Astrocyte of the cerebellum (primary cell): ENCODE data around the gene CCN2.

ENCODE experiments used
- DNase-seq: peaks from one replicate; pipeline ENCODE4 v3.0.0-alpha.2; 2011; ENCODE audit warnings: low read depth
- H3K4me3 ChIP-seq: 2 replicates; pipeline ENCODE4 v1.5.1; 2011; ENCODE audit warnings: mild to moderate bottlenecking, low read depth, low read length, moderate library complexity
- in situ Hi-C: cut with HindIII; loops from 2 replicates; pipeline ENCODE4 v1.10.0; 2017; ENCODE audit warnings: low sequenced_read_pairs
- TF ChIP-seq, protein P1 (sequence below): IDR thresholded peaks from 2 replicates; pipeline ENCODE4 v1.5.1; 2012; ENCODE audit warnings: low read length, low read depth, moderate library complexity, mild to moderate bottlenecking; ENCODE audit errors: missing control alignments

Gene CCN2, protein sequence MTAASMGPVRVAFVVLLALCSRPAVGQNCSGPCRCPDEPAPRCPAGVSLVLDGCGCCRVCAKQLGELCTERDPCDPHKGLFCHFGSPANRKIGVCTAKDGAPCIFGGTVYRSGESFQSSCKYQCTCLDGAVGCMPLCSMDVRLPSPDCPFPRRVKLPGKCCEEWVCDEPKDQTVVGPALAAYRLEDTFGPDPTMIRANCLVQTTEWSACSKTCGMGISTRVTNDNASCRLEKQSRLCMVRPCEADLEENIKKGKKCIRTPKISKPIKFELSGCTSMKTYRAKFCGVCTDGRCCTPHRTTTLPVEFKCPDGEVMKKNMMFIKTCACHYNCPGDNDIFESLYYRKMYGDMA

DNA sequence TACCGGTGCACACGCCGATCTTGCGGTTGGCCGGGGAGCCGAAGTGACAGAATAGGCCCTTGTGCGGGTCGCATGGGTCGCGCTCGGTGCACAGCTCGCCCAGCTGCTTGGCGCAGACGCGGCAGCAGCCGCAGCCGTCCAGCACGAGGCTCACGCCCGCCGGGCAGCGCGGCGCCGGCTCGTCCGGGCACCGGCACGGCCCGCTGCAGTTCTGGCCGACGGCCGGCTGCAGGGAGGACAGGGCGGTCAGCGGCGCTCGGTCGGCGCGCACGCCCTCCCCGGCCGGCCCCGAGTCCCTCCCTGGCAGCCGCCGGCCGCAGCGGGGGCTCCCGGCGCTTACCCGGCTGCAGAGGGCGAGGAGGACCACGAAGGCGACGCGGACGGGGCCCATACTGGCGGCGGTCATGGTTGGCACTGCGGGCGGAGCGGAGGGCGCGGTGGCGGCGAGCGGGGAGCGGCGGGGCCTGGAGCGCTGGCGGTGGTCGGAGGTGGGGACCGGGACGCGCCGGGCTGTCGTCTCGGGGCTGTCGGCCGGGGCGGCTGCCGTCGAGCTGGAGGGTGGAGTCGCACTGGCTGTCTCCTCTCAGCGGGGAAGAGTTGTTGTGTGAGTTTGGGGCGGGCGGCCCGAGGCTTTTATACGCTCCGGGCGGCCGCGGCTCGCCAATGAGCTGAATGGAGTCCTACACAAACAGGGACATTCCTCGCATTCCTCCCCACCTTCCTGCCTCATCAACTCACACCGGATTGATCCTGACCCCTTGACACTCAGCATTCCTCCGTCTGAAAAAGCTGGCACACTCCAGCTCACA is at the start of gene CCN2:
TSS of gene CCN2 (minus strand) at position 606 of the 809 bp plus-strand sequence. CDS start at position 406, 200 bp downstream.
- DNase-seq, result peak; percentile 99
- in situ Hi-C loops, result no loop called here
- H3K4me3 ChIP-seq, result peak within 1 kb of the TSS; percentile 79
- TF ChIP-seq, protein P1, sequence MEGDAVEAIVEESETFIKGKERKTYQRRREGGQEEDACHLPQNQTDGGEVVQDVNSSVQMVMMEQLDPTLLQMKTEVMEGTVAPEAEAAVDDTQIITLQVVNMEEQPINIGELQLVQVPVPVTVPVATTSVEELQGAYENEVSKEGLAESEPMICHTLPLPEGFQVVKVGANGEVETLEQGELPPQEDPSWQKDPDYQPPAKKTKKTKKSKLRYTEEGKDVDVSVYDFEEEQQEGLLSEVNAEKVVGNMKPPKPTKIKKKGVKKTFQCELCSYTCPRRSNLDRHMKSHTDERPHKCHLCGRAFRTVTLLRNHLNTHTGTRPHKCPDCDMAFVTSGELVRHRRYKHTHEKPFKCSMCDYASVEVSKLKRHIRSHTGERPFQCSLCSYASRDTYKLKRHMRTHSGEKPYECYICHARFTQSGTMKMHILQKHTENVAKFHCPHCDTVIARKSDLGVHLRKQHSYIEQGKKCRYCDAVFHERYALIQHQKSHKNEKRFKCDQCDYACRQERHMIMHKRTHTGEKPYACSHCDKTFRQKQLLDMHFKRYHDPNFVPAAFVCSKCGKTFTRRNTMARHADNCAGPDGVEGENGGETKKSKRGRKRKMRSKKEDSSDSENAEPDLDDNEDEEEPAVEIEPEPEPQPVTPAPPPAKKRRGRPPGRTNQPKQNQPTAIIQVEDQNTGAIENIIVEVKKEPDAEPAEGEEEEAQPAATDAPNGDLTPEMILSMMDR, result no peak

DNA sequence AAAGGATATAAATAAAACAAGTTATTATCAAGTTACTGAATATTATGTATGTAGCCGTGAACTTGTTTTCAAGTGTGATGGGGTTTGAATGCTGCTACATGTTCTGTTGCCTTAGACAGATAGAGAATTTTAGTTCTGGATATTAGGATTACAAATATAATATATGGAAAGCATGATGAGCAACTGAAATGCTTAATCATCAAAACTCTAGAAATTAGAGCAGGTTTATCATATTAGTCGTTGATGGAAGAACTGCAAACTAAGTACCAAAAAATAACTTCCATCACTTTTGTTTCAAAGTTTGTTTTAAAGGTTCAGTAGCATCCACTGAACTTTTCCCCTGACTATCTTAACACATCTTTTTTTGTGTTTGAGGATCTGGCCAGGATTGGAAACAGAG is 49.1 kb upstream of the CCN2 start:
- in situ Hi-C loops, result no loop called here
- H3K4me3 ChIP-seq, result no peak overlapping the region
- TF ChIP-seq, protein P1, result no peak
- no peak for DNase-seq

DNA sequence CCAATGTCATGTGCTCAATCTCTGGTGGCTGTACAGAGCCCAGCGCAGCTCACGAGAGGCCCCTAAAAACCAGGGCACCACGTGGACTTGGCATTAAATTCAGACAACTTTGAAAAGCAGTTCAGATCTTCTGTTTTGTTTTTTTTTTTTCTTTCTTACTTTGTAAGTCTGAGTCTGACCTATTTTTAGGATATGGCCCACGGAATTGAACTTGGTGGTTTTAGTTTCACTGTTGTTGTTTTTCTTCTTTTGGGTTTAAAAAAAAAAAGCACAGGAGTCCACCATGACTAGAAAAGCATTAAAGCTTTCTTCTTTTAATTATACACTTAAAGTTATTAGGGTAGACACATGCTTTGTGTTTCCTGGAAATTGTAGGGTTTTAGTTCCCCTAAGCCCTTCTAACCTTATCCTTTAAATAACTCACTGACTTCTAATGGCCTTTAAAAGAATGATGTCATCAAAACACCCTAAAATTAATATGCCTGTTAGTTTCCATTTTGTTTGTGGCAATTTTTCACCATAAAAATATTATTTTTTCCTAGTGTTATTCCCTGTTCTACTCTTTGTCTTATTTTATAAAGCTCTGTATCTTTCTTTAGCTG is 48.5 kb upstream of the CCN2 start:
- in situ Hi-C loops, result no loop called here
- TF ChIP-seq, protein P1, result no peak
- no peak overlapping the region for H3K4me3 ChIP-seq
- no peak for DNase-seq

DNA sequence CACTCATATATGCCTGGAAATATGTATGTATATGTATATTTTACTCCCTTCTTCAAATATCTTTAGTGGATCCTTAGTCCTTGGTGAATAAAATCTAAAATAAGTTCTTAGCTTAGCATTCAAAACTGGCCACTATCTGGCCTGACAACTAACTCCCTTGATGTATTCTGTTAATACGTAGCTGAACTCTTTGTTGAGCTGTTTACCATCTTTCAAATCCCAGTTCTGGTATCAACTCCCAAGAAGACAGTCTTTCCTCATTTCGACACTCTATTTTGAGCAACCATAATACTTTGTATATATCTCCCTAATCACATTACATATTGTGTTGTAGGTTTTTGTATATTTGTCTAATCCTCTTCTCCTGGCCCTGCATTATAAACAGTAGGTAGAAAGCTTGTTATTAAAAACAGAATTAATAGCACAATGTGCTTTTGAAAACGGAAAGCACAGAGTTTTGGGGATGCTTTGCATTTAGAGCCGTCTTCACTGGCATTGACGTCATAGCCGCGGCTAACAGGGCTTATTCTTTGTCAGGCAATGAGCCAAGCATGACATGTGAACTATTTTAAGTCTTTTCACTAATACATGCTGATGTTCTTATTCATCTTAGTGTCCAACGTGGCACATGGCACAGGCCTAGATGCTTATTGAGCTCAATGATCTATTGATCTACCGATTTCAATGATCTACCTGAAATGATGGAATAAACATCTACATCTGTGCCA is 47.2 kb upstream of the CCN2 start:
- no peak overlapping the region for H3K4me3 ChIP-seq
- in situ Hi-C loops, result no loop called here
- DNase-seq, result no peak
- TF ChIP-seq, protein P1, result no peak

DNA sequence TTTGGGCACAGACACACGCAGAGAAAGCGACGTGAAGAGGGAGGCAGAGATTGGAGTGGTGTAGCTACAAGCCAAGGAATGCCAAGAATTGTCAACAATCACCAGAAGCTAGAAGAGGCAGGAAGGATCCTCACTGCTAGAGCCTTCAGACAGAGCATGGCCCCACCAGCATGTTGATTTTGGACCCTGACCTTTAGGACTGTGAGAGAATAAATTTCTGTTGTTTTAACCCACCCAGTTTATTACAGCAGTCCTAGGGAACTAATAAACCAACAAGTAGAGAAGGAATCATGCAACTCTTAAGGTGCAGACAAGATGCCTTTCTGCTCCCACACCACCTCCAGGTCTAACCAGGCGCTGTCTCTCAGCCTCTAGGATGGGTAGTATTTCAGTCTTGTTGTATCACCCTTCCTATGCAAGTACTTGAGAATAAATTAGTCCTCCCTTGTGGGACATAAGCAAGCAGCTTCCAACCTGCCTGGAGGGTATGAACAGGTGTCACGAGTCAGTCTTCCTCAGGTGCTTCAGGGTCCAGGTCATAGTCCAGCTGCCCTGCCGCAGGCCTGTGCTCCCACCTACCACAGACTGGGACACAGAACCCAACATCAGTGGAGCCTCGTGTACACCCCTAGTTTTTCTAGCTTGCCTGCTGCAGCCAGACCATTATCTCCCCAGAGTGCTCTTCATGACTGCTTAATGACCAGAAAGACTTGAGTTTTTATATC is 46.4 kb upstream of the CCN2 start:
- TF ChIP-seq, protein P1, result no peak
- DNase-seq, result no peak
- no peak overlapping the region for H3K4me3 ChIP-seq
- in situ Hi-C loops, result no loop called here
